SK-N-SH treated with all-trans-retinoic acid at 6 μM for 48 hours (cell line): ENCODE measurements around the gene HOXC5.

Source experiments
- ARNTL ChIP-seq: fragments of 450-650 bp; formaldehyde crosslinking; IDR thresholded peaks from 2 replicates; pipeline ENCODE4 v1.5.0; 2020; ENCODE audit warnings: low read depth, mild to moderate bottlenecking, moderate library complexity, borderline replicate concordance
- GLIS3 ChIP-seq: fragments of 250-450 bp; sonication (Bioruptor Pico); IDR thresholded peaks from 2 replicates; pipeline ENCODE4 v1.5.0; 2020; ENCODE audit warnings: mild to moderate bottlenecking, moderate library complexity
- OSR1 ChIP-seq: fragments of 250-450 bp; sonication (Bioruptor Pico); IDR thresholded peaks from 2 replicates; pipeline ENCODE4 v1.8.0; 2022; ENCODE audit warnings: moderate library complexity, mild to moderate bottlenecking, inconsistent platforms
- SNAI2 ChIP-seq: fragments of 250-450 bp; sonication (Bioruptor Pico); IDR thresholded peaks from 2 replicates; pipeline ENCODE4 v1.5.0; 2020; ENCODE audit warnings: mild to moderate bottlenecking, moderate library complexity
- TSHZ2 ChIP-seq: fragments of 250-450 bp; sonication (Bioruptor Pico); IDR thresholded peaks from 2 replicates; pipeline ENCODE4 v1.5.0; 2020; ENCODE audit warnings: mild to moderate bottlenecking, moderate library complexity
- ZC3H10 ChIP-seq: fragments of 250-450 bp; sonication (Bioruptor Pico); IDR thresholded peaks from 2 replicates; pipeline ENCODE4 v1.5.1; 2021; ENCODE audit warnings: mild to moderate bottlenecking, moderate library complexity
- ZFP3 ChIP-seq: fragments of 250-450 bp; sonication (Bioruptor Pico); IDR thresholded peaks from 2 replicates; pipeline ENCODE4 v1.5.0; 2020; ENCODE audit warnings: mild to moderate bottlenecking, moderate library complexity
- ZFP30 ChIP-seq: fragments of 450-650 bp; formaldehyde crosslinking; IDR thresholded peaks from 2 replicates; pipeline ENCODE4 v1.5.0; 2022; ENCODE audit warnings: mild to moderate bottlenecking, moderate library complexity
- ZNF8 ChIP-seq: fragments of 450-650 bp; formaldehyde crosslinking; IDR thresholded peaks from 2 replicates; pipeline ENCODE4 v1.5.0; 2020; ENCODE audit warnings: mild to moderate bottlenecking, moderate library complexity
- TF ChIP-seq, protein P1 (sequence below): fragments of 250-450 bp; sonication (Bioruptor Pico); IDR thresholded peaks from 2 replicates; pipeline ENCODE4 v1.5.1; 2021; ENCODE audit warnings: mild to moderate bottlenecking, moderate library complexity

- TF ChIP-seq OSR1 (CRISPR knock-in tag) (no peak), TSHZ2 (no peak), ZFP3 (CRISPR knock-in tag) (no peak), ZNF8 (CRISPR knock-in tag) (no peak), ZC3H10 (CRISPR knock-in tag) (no peak), GLIS3 (CRISPR knock-in tag) (no peak), ZFP30 (CRISPR knock-in tag) (no peak), SNAI2 (CRISPR knock-in tag) (no peak), ARNTL (CRISPR knock-in tag) (no peak)
- TF ChIP-seq, protein P1, sequence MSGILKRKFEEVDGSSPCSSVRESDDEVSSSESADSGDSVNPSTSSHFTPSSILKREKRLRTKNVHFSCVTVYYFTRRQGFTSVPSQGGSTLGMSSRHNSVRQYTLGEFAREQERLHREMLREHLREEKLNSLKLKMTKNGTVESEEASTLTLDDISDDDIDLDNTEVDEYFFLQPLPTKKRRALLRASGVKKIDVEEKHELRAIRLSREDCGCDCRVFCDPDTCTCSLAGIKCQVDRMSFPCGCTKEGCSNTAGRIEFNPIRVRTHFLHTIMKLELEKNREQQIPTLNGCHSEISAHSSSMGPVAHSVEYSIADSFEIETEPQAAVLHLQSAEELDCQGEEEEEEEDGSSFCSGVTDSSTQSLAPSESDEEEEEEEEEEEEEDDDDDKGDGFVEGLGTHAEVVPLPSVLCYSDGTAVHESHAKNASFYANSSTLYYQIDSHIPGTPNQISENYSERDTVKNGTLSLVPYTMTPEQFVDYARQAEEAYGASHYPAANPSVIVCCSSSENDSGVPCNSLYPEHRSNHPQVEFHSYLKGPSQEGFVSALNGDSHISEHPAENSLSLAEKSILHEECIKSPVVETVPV (CRISPR knock-in tag) = no peak
Observed at GRCh38 chr12:54029529-54030441, 3.1 kb upstream of the HOXC5 start.
